Measurements from ENCODE around the gene ZNF799. TPM values are rescaled to one million over a fixed set of nuclear protein-coding genes. Genes with fewer than 3 reads are reported as not detected.
A peak's percentile ranks its signal among the peaks of the same experiment; 100 is the strongest.
"Not testable (repeated sequence)": the region's sequence is repeated elsewhere in the genome, so short reads cannot be mapped to it uniquely, and the experiment has no call there.

ZNF799 gene
- total RNA-seq, 1 donor from 2014 or later, result 3.1 TPM

GRCh38 chr19:12425888-12426274, 24.8 kb upstream of the ZNF799 start:
- intact Hi-C loops (cut with DNase I), result no loop called here
- H3K27ac ChIP-seq, result no peak overlapping the region
- peaks cover 0 to 37% of the 10 kb centered on the region in 2 donors for H3K9me3 ChIP-seq
- H3K27me3 ChIP-seq, result no peaks in the 10 kb centered on the region
- TF ChIP-seq, protein P1, sequence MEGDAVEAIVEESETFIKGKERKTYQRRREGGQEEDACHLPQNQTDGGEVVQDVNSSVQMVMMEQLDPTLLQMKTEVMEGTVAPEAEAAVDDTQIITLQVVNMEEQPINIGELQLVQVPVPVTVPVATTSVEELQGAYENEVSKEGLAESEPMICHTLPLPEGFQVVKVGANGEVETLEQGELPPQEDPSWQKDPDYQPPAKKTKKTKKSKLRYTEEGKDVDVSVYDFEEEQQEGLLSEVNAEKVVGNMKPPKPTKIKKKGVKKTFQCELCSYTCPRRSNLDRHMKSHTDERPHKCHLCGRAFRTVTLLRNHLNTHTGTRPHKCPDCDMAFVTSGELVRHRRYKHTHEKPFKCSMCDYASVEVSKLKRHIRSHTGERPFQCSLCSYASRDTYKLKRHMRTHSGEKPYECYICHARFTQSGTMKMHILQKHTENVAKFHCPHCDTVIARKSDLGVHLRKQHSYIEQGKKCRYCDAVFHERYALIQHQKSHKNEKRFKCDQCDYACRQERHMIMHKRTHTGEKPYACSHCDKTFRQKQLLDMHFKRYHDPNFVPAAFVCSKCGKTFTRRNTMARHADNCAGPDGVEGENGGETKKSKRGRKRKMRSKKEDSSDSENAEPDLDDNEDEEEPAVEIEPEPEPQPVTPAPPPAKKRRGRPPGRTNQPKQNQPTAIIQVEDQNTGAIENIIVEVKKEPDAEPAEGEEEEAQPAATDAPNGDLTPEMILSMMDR (IDR thresholded peaks at IDR 0.05), result no peak
- no peak overlapping the region for H3K4me3 ChIP-seq
- no peaks in the 10 kb centered on the region for H3K4me1 ChIP-seq
- no peak for DNase-seq (ENCODE audit: low spot score in 2 of 2)
- peaks cover 7 to 9% of the 10 kb centered on the region in 2 donors for H3K36me3 ChIP-seq

- Histone ChIP-seq H3K4me3 (no peak overlapping the region), H3K9me3 (peaks cover 0 to 32% of the 10 kb centered on the region in 2 donors), H3K27me3 (no peaks in the 10 kb centered on the region), H3K36me3 (peaks cover 4 to 6% of the 10 kb centered on the region in 2 donors), H3K27ac (no peak overlapping the region), H3K4me1 (no peaks in the 10 kb centered on the region)
- no peak for DNase-seq (ENCODE audit: low spot score in 2 of 2)
- TF ChIP-seq, protein P1 (IDR thresholded peaks at IDR 0.05), result no peak
- intact Hi-C loops (cut with DNase I), result no loop called here
Observed at GRCh38 chr19:12425236-12425887, 24.3 kb upstream of the ZNF799 start.

DNA sequence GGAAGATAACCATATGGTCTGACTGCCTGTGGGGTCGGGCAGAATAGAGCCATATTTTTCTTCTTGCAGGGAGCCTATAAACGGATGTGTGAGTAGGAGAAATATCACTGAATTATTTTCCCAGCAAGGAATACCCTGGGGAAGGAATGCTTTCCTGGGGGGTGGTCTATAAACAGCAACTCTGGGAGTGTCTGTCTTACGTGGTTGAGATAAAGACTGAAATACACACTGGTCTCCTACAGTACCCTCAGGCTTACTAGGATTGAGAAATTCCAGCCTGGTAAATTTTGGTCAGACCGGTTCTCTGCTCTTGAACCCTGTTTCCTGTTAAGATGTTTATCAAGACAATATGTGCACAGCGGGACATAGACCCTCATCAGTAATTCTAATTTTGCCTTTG, 16.2 kb upstream of the ZNF799 start:
- H3K36me3 ChIP-seq; H3K4me3 ChIP-seq; H3K4me1 ChIP-seq; DNase-seq (ENCODE audit: low spot score in 2 of 2); H3K27me3 ChIP-seq; intact Hi-C loops (cut with DNase I); H3K27ac ChIP-seq: not testable (repeated sequence)
- peaks cover 0 to 21% of the 10 kb centered on the region in 2 donors for H3K9me3 ChIP-seq

DNA sequence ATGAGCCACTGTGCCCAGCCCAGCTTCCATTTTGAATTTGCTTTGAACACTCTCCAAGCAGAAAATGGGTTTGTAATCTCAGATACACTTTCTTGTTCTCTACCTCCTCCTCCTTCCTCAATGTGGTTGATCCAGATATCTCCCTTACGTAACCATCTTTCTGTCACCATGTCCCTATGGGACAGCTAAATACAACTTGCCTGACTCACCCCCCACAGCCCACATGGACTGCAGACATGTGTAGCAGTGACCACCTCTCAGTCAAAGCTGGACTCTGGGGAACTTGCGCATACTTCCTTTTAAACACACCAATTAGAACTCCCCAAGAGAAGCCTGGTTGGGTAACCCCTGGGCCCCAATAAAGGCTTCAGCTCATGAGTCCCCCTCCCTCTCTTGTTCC, 10.8 kb upstream of the ZNF799 start:
- H3K27me3 ChIP-seq, result no peaks in the 10 kb centered on the region
- H3K4me1 ChIP-seq, result no peaks in the 10 kb centered on the region
- no peaks in the 10 kb centered on the region for H3K36me3 ChIP-seq
- no peak for DNase-seq (ENCODE audit: low spot score in 2 of 2)
- no peak overlapping the region for H3K27ac ChIP-seq
- TF ChIP-seq, protein P1 (IDR thresholded peaks at IDR 0.05), result no peak
- intact Hi-C loops (cut with DNase I), result no loop called here
- peaks cover 0 to 3% of the 10 kb centered on the region in 2 donors for H3K9me3 ChIP-seq
- H3K4me3 ChIP-seq, result no peak overlapping the region

GRCh38 chr19:12399901-12400632, 1.0 kb downstream of the ZNF799 start:
- not testable (repeated sequence) for H3K4me1 ChIP-seq, H3K27me3 ChIP-seq, H3K9me3 ChIP-seq, H3K36me3 ChIP-seq
- Histone ChIP-seq H3K27ac (peak overlapping the region; percentile 74 to 80), H3K4me3 (peak overlapping the region; percentile 77 to 95)
- intact Hi-C loops (cut with DNase I), result loop anchor here (2.0 to 10.0 kb wide), 4 partner anchors 35 to 85 kb away; partner anchors contain the start of genes ZNF442, ZNF443, ZNF563 and ZNF709
- peak in 1 of 2 donors; percentile 61 for DNase-seq (ENCODE audit: low spot score in 2 of 2)

- Histone ChIP-seq H3K36me3 (peaks cover 18 to 50% of the 10 kb centered on the region in 2 donors), H3K9me3 (peaks cover 0 to 33% of the 10 kb centered on the region in 2 donors)
- H3K27ac ChIP-seq; H3K4me3 ChIP-seq; intact Hi-C loops (cut with DNase I); H3K4me1 ChIP-seq; H3K27me3 ChIP-seq; DNase-seq (ENCODE audit: low spot score in 2 of 2): not testable (repeated sequence)
Observed at GRCh38 chr19:12391148-12391547, 9.9 kb downstream of the ZNF799 start.

DNA sequence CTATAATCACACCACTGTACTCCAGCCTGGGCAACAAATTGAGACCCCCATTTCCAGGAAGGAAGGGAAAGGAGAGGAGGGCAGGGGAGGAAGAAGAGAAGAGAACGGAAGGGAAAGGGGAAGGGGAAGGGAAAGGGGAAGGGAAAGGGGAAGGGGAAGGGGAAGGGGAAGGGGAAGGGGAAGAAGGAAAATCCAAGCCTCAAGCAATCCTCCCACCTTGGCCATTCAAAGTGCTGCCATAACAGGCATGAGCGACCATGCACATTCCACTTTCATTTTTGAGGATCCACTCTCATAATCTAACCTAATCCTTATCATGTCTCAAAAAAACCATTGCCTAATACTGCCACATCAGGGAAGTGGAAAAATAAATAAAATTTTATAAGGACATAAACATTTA, 14.7 kb downstream of the ZNF799 start:
- DNase-seq (ENCODE audit: low spot score in 2 of 2); H3K27ac ChIP-seq; H3K4me3 ChIP-seq; H3K4me1 ChIP-seq; H3K27me3 ChIP-seq; intact Hi-C loops (cut with DNase I): not testable (repeated sequence)
- peaks cover 0 to 40% of the 10 kb centered on the region in 2 donors for H3K9me3 ChIP-seq
- peaks cover 21 to 59% of the 10 kb centered on the region in 2 donors for H3K36me3 ChIP-seq
